DND-41 (cell line): Measurements from ENCODE around the gene DYNC1LI2.

Experiments
- CTCF ChIP-seq: IDR thresholded peaks from 2 replicates; pipeline ENCODE4 v1.5.1; 2012; ENCODE audit warnings: borderline replicate concordance, low read length, moderate library complexity, mild to moderate bottlenecking; ENCODE audit not compliant: poor library complexity, severe bottlenecking; ENCODE audit errors: extremely low read depth
- EZH2 ChIP-seq: IDR thresholded peaks from 3 replicates; pipeline ENCODE4 v1.6.1; 2012; ENCODE audit warnings: borderline replicate concordance, low read depth, mild to moderate bottlenecking, moderate library complexity, low read length, inconsistent platforms; ENCODE audit not compliant: severe bottlenecking

- TF ChIP-seq CTCF (no peak), EZH2 (no peak)
Observed at GRCh38 chr16:66735891-66736290, 15.5 kb downstream of the DYNC1LI2 start.
